CD4-positive, alpha-beta T cell treated with Interferon gamma for 1 hour (primary cell): ENCODE results near the gene HMCES.

ENCODE experiments used
- DNase-seq: peaks from one replicate; pipeline ENCODE4 v3.0.0-alpha.2; 2020

HMCES gene

GRCh38 chr3:129278439-129278965 lies at the start of gene HMCES:
TSS of gene HMCES (plus strand) at chr3:129278870. CDS start at chr3:129279733, 863 bp downstream.
- DNase-seq: peak; percentile 94

GRCh38 chr3:129228891-129229585 lies 49.6 kb upstream of the HMCES start:
- no peak for DNase-seq

GRCh38 chr3:129230311-129231019 lies 48.2 kb upstream of the HMCES start:
- peak; percentile 69 for DNase-seq

GRCh38 chr3:129231331-129232119 lies 47.1 kb upstream of the HMCES start:
- DNase-seq: no peak

- peak; percentile 86 for DNase-seq
Observed at GRCh38 chr3:129233538-129233937, 45.1 kb upstream of the HMCES start.

GRCh38 chr3:129234441-129234840 lies 44.2 kb upstream of the HMCES start:
- no peak for DNase-seq

GRCh38 chr3:129235344-129235917 lies 43.2 kb upstream of the HMCES start:
- no peak for DNase-seq

GRCh38 chr3:129238945-129239705 lies 39.5 kb upstream of the HMCES start:
- peak; percentile 58 for DNase-seq

GRCh38 chr3:129239991-129240390 lies 38.7 kb upstream of the HMCES start:
- DNase-seq: no peak

GRCh38 chr3:129240436-129240835 lies 38.2 kb upstream of the HMCES start:
- DNase-seq: no peak

- no peak for DNase-seq
Observed at GRCh38 chr3:129245141-129245540, 33.5 kb upstream of the HMCES start.

GRCh38 chr3:129245641-129246306 lies 32.9 kb upstream of the HMCES start:
- peak; percentile 85 for DNase-seq

GRCh38 chr3:129246636-129247035 lies 32.0 kb upstream of the HMCES start:
- no peak for DNase-seq

- no peak for DNase-seq
Observed at GRCh38 chr3:129248286-129248979, 30.2 kb upstream of the HMCES start.

- DNase-seq: peak; percentile 89
Observed at GRCh38 chr3:129249284-129250065, 29.2 kb upstream of the HMCES start, which contains the start of gene COPG1. TSS of gene COPG1 (plus strand) at chr3:129249606. CDS start at chr3:129249710, 104 bp downstream.

- no peak for DNase-seq
Observed at GRCh38 chr3:129252748-129253147, 25.9 kb upstream of the HMCES start.

GRCh38 chr3:129254536-129255230 lies 24.0 kb upstream of the HMCES start:
- no peak for DNase-seq

- no peak for DNase-seq
Observed at GRCh38 chr3:129256270-129256669, 22.4 kb upstream of the HMCES start.

GRCh38 chr3:129257609-129258008 lies 21.1 kb upstream of the HMCES start:
- no peak for DNase-seq
